ENCODE results near the gene HNRNPK. TPM values are rescaled to one million over a fixed set of nuclear protein-coding genes. Genes with fewer than 3 reads are reported as not detected.
A peak's percentile ranks its signal among the peaks of the same experiment; 100 is the strongest.

Gene HNRNPK
- total RNA-seq, 1 experiment from 2014 or later: 723 TPM

GRCh38 chr9:83979812-83980394 lies at the start of gene HNRNPK (continued):
- TF ChIP-seq HMGA2 (CRISPR knock-in tag; IDR thresholded peaks at IDR 0.05) (no peak), HMGXB4 (CRISPR knock-in tag; IDR thresholded peaks at IDR 0.05) (peak; percentile 65), E2F5 (CRISPR knock-in tag; IDR thresholded peaks at IDR 0.05) (no peak), TP53 (CRISPR knock-in tag; IDR thresholded peaks at IDR 0.05) (no peak), ZNF416 (CRISPR knock-in tag; IDR thresholded peaks at IDR 0.05) (peak; percentile 53; the same call in 1 of the 2 replicates), ESRRA (CRISPR knock-in tag; IDR thresholded peaks at IDR 0.05; ENCODE audit: borderline replicate concordance) (no peak), ZNF281 (CRISPR knock-in tag; IDR thresholded peaks at IDR 0.05) (peak; percentile 1; the same call in 1 of the 2 replicates), ZNF425 (CRISPR knock-in tag; conservative IDR thresholded peaks at IDR 0.05) (peak; percentile 73), RELA (CRISPR knock-in tag; IDR thresholded peaks at IDR 0.05; ENCODE audit: borderline replicate concordance) (no peak), AFF4 (CRISPR knock-in tag; IDR thresholded peaks at IDR 0.05; ENCODE audit: borderline replicate concordance) (no peak; the same call in 1 of the 2 replicates), ZNF396 (CRISPR knock-in tag; IDR thresholded peaks at IDR 0.05; ENCODE audit: borderline replicate concordance) (no peak), TCF7 (CRISPR knock-in tag; IDR thresholded peaks at IDR 0.05; ENCODE audit: low read depth) (no peak), NFYB (CRISPR knock-in tag; conservative IDR thresholded peaks at IDR 0.05; ENCODE audit: low read depth) (peak; percentile 100), CREB1 (CRISPR knock-in tag; IDR thresholded peaks at IDR 0.05) (no peak), ATF3 (CRISPR knock-in tag; conservative IDR thresholded peaks at IDR 0.05) (no peak), ATF6 (CRISPR knock-in tag; IDR thresholded peaks at IDR 0.05) (no peak), ERG (CRISPR knock-in tag; IDR thresholded peaks at IDR 0.05) (peak; percentile 81), FOXK1 (CRISPR knock-in tag; IDR thresholded peaks at IDR 0.05) (no peak)
